OCI-LY1 (cell line): ENCODE data around the gene GJC3.
A peak's percentile ranks its signal among the peaks of the same experiment; 100 is the strongest.

ENCODE experiments used
- H2AFZ ChIP-seq: fragments of 200-600 bp; sonication (generic), shearing (Covaris generic); 2 replicates; pipeline ENCODE4 v1.6.0; 2014; ENCODE audit warnings: antibody characterized with exemption, mild to moderate bottlenecking, low read length
- H3F3A ChIP-seq: fragments of 200-600 bp; sonication (generic), shearing (Covaris generic); 2 replicates; pipeline ENCODE4 v1.6.0; 2014; ENCODE audit warnings: mild to moderate bottlenecking, antibody characterized with exemption, low read length, moderate library complexity; ENCODE audit not compliant: insufficient read depth
- H3K27ac ChIP-seq: fragments of 200-600 bp; sonication (generic); 2 replicates; pipeline ENCODE4 v1.5.1; 2014; ENCODE audit warnings: low read length, mixed run types, mild to moderate bottlenecking, low read depth; ENCODE audit not compliant: poor library complexity, severe bottlenecking
- H3K27me3 ChIP-seq: fragments of 200-600 bp; sonication (generic); 2 replicates; pipeline ENCODE4 v1.6.0; 2014; ENCODE audit warnings: antibody characterized with exemption, mild to moderate bottlenecking, low read length, moderate library complexity; ENCODE audit not compliant: insufficient read depth
- H3K36me3 ChIP-seq: fragments of 200-600 bp; sonication (generic); 2 replicates; pipeline ENCODE4 v1.6.1; 2014; ENCODE audit warnings: mild to moderate bottlenecking, antibody characterized with exemption, low read length, moderate library complexity, mixed read lengths; ENCODE audit not compliant: insufficient read depth
- H3K4me1 ChIP-seq: fragments of 200-600 bp; sonication (generic); 2 replicates; pipeline ENCODE4 v1.5.1; 2014; ENCODE audit warnings: mild to moderate bottlenecking, low read length, moderate library complexity; ENCODE audit not compliant: insufficient read depth, severe bottlenecking
- H3K4me2 ChIP-seq: fragments of 200-600 bp; sonication (generic), shearing (Covaris generic); 2 replicates; pipeline ENCODE4 v1.6.1; 2014; ENCODE audit warnings: low read length
- H3K4me3 ChIP-seq: fragments of 200-600 bp; sonication (generic); 2 replicates; pipeline ENCODE4 v1.5.1; 2014; ENCODE audit warnings: low read length, low read depth, mild to moderate bottlenecking, mixed read lengths; ENCODE audit not compliant: poor library complexity, severe bottlenecking
- H3K79me2 ChIP-seq: fragments of 200-600 bp; shearing (Covaris generic); 2 replicates; pipeline ENCODE4 v1.6.1; 2016; ENCODE audit warnings: mixed run types, low read length, mixed read lengths; ENCODE audit not compliant: insufficient read depth
- H3K9ac ChIP-seq: fragments of 200-600 bp; sonication (generic), shearing (Covaris generic); 2 replicates; pipeline ENCODE4 v1.6.1; 2014; ENCODE audit warnings: mild to moderate bottlenecking, low read length, mixed read lengths
- H3K9me2 ChIP-seq: fragments of 200-600 bp; sonication (generic), shearing (Covaris generic); 2 replicates; pipeline ENCODE4 v1.6.1; 2014; ENCODE audit warnings: low read depth, mild to moderate bottlenecking, low read length, mixed read lengths
- H3K9me3 ChIP-seq: fragments of 200-600 bp; shearing (Covaris generic); 2 replicates; pipeline ENCODE4 v1.6.1; 2014; ENCODE audit warnings: low read length, mixed read lengths
- H4K20me1 ChIP-seq: fragments of 200-600 bp; sonication (generic), shearing (Covaris generic); 2 replicates; pipeline ENCODE4 v1.6.0; 2016; ENCODE audit warnings: mild to moderate bottlenecking, low read length; ENCODE audit not compliant: insufficient read depth
- CTCF ChIP-seq: fragments of 200-600 bp; sonication (generic), shearing (Covaris generic); IDR thresholded peaks from 2 replicates; pipeline ENCODE4 v1.5.1; 2017; ENCODE audit warnings: mild to moderate bottlenecking, antibody characterized with exemption, low read length, moderate library complexity, mixed read lengths
- EZH2 ChIP-seq: fragments of 200-600 bp; sonication (generic), shearing (Covaris generic); IDR thresholded peaks from 2 replicates; pipeline ENCODE4 v1.8.0; 2017; ENCODE audit warnings: borderline replicate concordance, mixed run types, mild to moderate bottlenecking, antibody characterized with exemption, low read length, moderate library complexity, mixed read lengths

The GJC3 gene

GRCh38 chr7:99928994-99929729 lies at the start of gene GJC3:
Gene GJC3, minus strand, starts transcription at chr7:99929620. Its CDS starts 0 bp downstream, at chr7:99929620.
- peaks cover 6% of the 10 kb centered on the region for H3K4me1 ChIP-seq

GRCh38 chr7:99976626-99977025 lies 47.2 kb upstream of the GJC3 start:
- no peaks in the 10 kb centered on the region for H3K9me3 ChIP-seq
- no peaks in the 10 kb centered on the region for H3K79me2 ChIP-seq
- H4K20me1 ChIP-seq = no peaks in the 10 kb centered on the region
- no peaks in the 10 kb centered on the region for H3K27me3 ChIP-seq
- no peak overlapping the region for H3K4me3 ChIP-seq
- no peaks in the 10 kb centered on the region for H3K9me2 ChIP-seq
- no peak overlapping the region for H3K27ac ChIP-seq
- H2AFZ ChIP-seq = no peak overlapping the region
- no peak overlapping the region for H3K4me2 ChIP-seq
- no peak for TF ChIP-seq CTCF
- no peak for TF ChIP-seq EZH2
- H3F3A ChIP-seq = no peaks in the 10 kb centered on the region
- no peaks in the 10 kb centered on the region for H3K36me3 ChIP-seq
- no peak overlapping the region for H3K9ac ChIP-seq
- H3K4me1 ChIP-seq = peaks cover 9% of the 10 kb centered on the region

More at GRCh38 chr7:99928994-99929729, at the start of gene GJC3:
- peak within 1 kb of the TSS; percentile 21 for H3K4me3 ChIP-seq
- H3K36me3 ChIP-seq = no peaks in the 10 kb centered on the region
- no peak within 1 kb of the TSS for H2AFZ ChIP-seq
- no peaks in the 10 kb centered on the region for H3F3A ChIP-seq
- TF ChIP-seq CTCF (peak; percentile 30; the same call in 1 of the 2 replicates), EZH2 (no peak)
- H4K20me1 ChIP-seq = no peaks in the 10 kb centered on the region
- peak within 1 kb of the TSS; percentile 35; the same call in 1 of the 2 replicates for H3K4me2 ChIP-seq
- no peaks in the 10 kb centered on the region for H3K9me3 ChIP-seq
- H3K9me2 ChIP-seq = no peaks in the 10 kb centered on the region
- no peak within 1 kb of the TSS; the same call in 1 of the 2 replicates for H3K9ac ChIP-seq
- H3K27ac ChIP-seq = no peak within 1 kb of the TSS
- no peaks in the 10 kb centered on the region for H3K79me2 ChIP-seq
- 0 out of 2 replicates have a peak, but pooled peaks cover 8% of the 10 kb centered on the region for H3K27me3 ChIP-seq

GRCh38 chr7:99975782-99976521 lies 46.5 kb upstream of the GJC3 start, which contains the start of gene AZGP1:
Gene AZGP1, minus strand, starts transcription at chr7:99976031. Its CDS starts 11 bp downstream, at chr7:99976020.
- no peaks in the 10 kb centered on the region for H3K36me3 ChIP-seq
- no peaks in the 10 kb centered on the region for H3K9me2 ChIP-seq
- no peaks in the 10 kb centered on the region for H3K27me3 ChIP-seq
- TF ChIP-seq CTCF (no peak), EZH2 (no peak)
- no peak within 1 kb of the TSS for H2AFZ ChIP-seq
- H3F3A ChIP-seq = no peaks in the 10 kb centered on the region
- no peak within 1 kb of the TSS for H3K4me3 ChIP-seq
- no peaks in the 10 kb centered on the region for H4K20me1 ChIP-seq
- H3K27ac ChIP-seq = no peak within 1 kb of the TSS
- no peak within 1 kb of the TSS for H3K9ac ChIP-seq
- no peaks in the 10 kb centered on the region for H3K79me2 ChIP-seq
- peaks cover 9% of the 10 kb centered on the region for H3K4me1 ChIP-seq
- H3K4me2 ChIP-seq = no peak within 1 kb of the TSS
- H3K9me3 ChIP-seq = no peaks in the 10 kb centered on the region
